Body of pancreas (tissue), 4 donors: ENCODE data around the gene CLDN3.

ENCODE experiments used
- CTCF ChIP-seq, 7 experiments: fragments of 450-650 bp in 4 of 7; fragments of 200-600 bp in 3 of 7; sonication (generic) in 3 of 7; IDR thresholded peaks; one replicate each; pipeline ENCODE4 v1.5.1; 2016 to 2019; ENCODE audit warnings: antibody characterized with exemption in 7 of 7
- POLR2A ChIP-seq, 3 donors: fragments of 450-650 bp; IDR thresholded peaks; one replicate each; pipeline ENCODE4 v1.6.1; 2016; ENCODE audit warnings: antibody characterized with exemption in 3 of 3, mild to moderate bottlenecking in 2 of 3

DNA sequence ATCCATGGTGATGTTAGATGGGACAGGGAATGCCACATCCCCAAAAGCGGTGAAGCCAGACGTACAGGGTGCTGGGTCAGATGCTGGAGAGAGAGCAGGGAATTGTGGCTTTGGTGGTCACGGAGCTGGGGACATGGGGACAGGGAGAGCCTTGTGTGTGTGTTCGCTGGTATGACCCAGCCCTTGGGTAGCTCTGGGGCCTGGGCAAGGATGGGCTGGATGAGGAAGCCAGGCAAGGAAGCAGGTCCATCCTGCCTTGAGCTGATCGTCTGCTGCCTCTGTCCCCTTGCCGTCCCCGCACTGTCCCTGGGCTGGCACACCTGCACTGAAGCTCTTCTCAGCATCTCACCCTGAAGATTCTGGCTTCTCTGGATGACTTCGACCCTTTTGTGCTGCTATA lies 45.4 kb upstream of the CLDN3 start:
- TF ChIP-seq CTCF (IDR thresholded peaks at IDR 0.05) (no peak), POLR2A (IDR thresholded peaks at IDR 0.05) (no peak)
